ENCODE data around the gene PTGDR2.
"Not testable (repeated sequence)": the region's sequence is repeated elsewhere in the genome, so short reads cannot be mapped to it uniquely, and the experiment has no call there.

The PTGDR2 gene

DNA sequence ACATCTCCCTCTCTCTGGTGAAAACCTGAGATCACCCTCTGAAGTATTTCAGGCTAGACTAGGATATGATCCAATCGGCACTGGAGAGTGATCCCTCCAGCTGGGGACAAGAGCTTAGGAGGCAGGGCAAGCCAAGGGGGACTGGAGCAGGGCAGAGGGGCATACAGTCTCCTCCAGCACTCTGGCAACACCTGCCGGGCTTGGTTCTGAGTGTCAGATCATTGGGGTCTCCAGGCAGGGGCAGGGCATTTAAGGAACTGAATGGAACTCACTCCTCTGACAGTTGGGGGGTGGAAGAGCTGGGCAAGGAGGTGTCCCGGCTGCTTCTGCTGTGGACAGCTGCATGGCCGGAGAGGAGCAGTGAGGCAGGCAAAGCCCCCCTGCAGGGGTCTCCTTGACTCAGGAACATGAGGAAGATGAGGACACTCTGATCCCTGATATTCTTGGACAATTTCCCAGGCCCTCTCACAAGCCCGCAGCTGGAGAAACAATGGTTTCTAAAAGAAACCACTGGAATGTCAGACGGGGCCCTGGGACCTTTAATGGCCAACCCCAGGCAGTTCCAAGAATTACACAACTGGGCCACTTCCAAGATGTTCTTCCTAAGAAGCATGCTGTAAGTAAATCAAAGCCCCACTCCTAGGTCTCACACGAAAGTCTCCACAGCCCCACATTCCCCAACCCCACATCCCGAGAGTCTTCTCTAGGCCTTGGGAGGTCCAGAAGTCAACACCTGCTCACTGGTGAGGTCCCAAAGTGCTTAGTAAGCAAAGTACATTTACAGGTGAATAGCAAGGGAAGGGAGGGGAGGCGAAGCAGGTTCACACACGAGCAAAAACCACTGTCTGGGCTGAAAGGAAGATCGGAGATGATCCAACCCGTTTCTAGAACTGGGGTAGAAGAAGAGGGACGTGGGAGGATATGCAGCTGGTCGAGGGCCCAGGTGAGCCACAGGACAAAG, 15.0 kb downstream of the PTGDR2 start:
- DNase-seq: no peak

DNA sequence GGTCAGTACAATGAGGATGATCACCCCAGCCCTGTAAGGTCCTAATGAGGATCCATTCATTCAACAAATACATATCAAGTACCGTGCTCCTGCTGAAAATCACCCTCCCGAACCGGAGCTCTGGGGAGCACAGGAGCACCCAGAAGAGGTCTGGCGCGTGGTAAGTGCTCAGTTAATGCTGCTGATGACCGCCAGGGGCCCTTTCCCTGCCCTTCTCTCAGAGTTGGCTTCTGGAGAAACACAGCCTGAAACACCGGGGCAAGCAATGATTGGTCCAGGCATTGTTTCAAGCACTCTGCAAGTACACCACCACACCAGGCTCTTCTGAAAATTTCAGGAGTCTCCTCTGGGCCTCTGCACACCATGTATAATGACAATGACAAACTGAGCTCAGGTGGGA, 17.6 kb downstream of the PTGDR2 start:
- DNase-seq: no peak

DNA sequence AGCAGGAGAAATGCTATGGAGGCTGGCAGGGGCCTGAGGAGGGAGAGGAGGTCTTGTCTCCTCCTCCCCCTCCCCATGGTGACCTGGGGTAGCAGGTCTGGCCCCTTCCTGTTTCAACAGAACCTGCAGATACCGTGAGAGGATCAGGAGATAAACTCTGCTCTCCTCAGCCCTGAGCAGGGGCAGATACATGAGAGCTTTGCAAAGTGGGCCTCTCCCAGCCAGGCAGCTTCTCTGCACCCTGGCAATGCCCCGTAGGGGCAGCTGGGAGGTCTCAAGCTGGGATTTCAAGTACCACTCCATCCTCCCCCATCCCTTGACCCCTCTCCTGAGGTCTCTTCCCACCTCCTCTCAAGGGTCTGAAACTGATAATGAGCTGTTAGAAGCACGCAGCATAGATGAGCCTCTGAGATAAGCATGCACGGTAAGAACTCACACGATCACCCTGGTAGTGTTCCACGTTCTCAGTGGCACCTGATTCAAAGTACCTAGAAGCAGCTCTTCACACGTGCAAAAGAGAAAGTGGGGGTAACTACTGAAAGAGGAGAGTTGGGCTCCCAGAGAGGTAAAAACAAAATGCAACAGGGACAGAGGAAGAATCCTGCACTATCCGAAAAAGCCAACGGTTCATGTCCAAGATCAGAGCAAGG, 18.8 kb downstream of the PTGDR2 start:
- DNase-seq: no peak

DNA sequence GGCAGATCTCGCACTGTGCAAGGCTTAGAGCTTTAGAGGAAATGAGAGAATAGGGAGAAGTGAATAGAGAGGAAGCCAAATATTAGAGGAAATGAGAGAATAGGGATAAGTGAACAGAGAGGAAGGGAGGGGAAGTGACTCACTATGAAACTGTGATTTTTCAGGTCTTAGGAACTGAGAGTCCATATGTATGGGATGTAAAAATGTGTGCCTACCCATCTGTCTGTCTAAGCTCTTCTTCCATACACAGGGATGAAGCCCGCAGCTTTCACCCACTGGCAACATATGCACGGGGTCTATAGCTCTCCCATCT, 20.3 kb downstream of the PTGDR2 start:
- DNase-seq: no peak

DNA sequence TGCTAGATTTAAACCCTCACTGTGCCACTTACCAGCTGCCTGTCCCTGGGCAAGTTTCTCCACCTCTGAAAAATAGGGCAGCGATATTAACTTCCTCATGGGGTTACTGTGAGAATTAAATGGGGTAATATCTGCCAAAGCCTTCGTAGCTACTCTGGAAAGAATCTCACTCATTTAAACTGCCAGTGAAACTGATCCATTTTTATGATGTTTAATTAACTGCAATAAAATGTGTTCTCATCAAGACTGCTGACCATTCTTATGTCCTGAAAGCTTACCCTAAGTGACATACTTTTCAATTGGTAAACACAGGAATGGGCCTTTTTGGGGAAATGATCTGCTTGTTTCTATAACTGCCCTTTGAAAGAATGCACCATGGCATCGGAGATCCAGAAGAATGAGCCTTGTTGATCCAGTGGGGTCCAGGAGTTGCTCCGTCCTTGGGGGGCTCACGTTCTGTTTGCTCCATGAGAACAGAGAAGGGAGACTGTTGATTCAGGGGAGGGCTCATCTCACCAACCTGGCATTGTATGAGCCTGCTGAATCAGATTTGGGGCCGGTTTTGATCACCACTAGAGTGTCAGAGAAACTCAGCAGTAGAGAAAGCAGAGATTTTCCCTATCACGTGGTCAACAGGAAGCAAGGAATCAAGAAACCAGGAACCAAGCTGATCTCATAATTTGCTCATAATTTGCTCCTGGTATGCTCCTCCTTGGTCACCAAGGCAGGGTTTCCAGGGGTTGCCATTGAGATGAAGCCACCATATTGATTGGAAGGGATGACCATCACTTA, 20.8 kb downstream of the PTGDR2 start:
- no peak for DNase-seq

DNA sequence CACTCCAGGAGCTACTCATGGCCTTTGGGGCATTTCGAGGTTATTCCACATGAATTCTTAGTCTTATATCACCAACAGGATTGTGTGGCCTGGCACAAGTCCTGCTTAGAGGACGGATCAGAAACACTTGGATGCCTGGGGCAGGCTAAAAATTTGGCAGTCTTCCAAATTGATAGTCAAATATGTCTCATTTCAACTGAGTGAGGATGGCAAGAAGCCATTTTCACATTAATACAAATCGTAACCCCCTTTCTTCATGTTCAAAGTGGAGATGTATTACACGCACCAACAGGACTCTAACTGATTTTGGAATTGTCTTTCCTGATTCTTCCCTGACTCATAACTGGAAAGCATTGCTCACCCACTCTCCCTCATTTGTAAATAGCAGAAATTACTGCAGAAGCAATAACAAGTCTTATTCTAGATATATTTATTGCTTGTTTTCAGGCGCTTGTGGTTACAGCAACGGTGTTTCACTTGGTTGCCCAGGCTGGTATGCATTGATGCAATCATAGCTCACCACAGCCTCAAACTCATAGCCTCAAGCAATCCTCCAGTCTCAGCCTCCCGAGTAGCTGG, 24.2 kb downstream of the PTGDR2 start:
- DNase-seq: peak; percentile 34

DNA sequence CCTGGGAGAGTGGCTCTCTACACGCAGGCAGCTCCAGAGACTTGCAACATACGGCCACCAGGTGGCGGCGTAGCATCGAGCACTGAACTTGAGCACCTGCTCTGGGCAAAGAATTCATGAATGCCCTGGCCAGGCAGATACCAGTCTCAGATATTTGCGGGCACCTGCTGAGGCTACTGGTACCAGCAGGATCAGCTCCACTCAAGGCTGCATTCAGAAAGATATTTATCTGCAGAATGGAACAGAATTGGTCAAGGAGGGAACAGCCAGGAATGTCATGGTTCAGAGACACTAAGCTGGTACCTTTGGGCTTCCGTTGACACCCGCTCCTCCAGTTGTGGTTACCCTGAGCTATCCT, 24.6 kb downstream of the PTGDR2 start:
- DNase-seq: peak; percentile 75

DNA sequence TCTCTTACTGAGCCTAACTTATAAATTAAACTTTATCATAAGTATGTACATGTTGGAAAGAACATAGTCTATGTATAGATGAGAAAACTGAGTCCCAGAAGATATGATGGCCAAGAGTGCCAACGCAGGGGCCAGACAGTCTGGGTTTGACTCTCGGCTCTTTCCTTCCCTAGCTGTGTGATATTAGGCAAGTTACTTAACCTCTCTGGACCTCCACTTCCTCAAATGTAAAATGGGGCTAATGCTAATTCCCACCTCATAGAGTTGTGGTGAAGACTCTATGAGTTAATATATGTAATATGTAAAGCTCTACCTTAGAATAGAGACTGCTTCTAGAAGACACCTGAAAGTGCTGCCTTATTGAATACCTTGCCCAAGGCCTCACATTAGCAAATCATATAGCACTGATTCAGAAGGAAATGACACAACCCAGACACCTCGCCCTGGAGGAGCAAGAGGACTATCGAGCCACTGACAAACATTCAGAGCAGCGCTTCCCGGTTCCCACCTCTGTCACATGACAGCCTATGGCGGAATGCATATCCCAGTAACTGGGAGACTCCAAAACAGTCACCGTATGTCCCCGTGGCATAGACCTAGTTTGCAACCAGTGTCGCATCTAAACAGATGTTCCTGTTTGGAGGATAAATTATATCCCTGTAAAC, 25.1 kb downstream of the PTGDR2 start:
- DNase-seq: no peak

DNA sequence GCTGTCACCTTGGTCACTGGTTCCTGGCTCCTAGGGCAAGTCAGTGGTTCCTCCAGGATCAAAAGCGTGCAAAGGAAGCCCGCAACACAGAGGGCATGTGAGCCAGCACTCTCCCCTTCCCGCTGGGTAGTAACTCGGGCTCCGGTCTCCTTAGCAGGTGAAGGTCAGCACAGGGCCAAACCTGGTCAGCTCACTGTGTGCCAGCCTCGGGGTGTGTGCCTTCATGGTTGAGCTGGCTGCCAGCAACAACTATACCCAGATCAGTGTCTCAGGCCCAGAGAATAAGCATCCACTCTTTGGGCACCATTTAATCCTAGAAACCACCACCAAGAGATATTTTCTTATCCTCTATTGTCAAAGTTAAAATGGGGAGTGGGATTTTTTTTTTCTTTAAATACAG, 30.0 kb downstream of the PTGDR2 start:
- no peak for DNase-seq

DNA sequence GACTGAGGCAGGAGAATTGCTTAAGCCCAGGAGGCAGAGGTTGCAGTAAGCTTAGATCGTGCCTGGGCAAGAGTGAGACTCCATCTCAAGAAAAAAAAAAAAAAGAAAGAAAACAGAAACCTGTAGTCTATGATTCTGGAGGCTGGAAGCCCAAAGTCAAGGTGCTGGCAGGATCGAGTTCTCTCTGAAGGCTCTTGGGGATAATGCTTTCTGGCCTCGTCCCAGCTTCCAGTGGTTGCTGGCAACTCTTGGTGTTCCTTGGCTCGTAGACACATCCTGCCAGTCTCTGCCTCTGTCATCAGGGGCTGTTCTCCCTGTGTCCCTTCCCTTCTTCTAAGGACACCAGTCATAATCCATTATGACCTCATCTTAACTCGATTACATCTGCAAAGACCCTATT, 30.6 kb downstream of the PTGDR2 start:
- no peak for DNase-seq

DNA sequence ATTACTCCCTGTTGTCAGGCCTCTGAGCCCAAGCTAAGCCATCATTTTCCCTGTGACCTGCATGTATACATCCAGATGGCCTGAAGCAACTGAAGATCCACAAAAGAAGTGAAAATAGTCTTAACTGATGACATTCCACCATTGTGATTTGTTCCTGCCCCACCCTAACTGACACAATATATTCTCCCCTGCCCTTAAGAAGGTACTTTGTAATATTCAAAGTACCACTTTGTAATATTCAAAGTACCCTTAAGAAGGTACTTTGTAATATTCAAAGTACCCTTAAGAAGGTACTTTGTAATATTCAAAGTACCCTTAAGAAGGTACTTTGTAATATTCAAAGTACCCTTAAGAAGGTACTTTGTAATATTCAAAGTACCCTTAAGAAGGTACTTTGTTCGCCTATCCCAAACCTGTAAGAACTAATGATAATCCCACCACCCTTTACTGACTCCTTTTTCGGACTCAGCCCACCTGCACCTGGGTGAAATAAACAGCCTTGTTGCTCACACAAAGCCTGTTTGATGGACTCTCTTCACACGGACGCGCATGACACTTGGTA, 31.9 kb downstream of the PTGDR2 start:
- not testable (repeated sequence) for DNase-seq

DNA sequence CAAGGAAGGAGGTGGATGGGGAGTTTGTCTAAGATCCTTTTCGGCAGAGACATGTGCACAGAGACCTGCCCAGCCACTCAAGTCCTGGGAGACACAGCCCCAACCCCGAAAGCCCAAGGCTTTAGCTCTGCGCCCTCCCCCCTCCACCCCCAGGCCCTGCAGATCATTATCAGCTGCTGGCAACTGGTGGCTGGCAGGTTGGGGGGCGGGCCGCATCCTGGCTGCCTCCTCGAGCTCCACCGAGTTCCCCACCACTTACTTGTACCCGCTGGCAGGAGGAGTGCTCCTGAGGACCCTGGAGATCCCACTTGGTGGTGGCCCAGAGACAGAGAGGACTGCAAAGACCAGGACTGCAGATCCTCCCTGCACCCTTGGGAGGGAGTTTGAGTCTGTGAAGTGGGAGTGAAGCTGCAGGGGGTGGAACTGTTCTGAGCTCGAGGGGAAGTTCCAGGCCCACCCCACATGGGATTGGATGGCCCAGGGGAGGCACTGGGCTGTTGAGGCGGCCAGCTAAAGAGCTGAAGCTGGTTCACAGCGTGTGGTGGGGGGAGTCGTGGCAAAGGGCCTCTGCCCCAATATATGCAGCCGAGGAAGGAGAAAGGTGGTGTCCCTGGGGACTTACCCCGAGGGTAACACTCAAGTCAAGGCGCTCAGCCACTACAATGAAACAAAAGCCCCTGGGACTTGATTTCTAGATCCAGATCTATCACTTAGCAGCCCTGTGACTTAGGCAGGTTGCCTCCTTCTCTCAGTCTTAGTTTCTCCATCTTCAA, 33.7 kb downstream of the PTGDR2 start:
- no peak for DNase-seq

DNA sequence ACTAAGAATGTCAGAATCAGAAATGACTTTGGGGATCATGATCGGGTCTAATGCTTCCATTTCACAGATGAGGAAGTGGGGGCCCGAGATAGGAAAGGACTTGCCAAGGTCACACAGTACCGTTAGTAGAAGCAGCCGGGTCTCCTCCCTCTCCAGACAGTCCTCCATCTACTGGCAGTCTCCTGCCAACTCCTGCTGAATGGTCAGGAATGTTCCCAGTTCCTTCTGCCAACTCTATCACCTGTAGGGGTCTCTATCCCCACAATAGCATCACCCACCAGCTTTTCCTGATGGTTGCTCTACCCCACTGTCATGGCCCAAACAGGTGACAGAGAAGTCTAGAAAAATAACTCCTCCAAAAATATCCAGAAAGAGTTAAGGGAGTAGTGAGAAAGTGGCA, 37.7 kb downstream of the PTGDR2 start:
- DNase-seq: no peak

DNA sequence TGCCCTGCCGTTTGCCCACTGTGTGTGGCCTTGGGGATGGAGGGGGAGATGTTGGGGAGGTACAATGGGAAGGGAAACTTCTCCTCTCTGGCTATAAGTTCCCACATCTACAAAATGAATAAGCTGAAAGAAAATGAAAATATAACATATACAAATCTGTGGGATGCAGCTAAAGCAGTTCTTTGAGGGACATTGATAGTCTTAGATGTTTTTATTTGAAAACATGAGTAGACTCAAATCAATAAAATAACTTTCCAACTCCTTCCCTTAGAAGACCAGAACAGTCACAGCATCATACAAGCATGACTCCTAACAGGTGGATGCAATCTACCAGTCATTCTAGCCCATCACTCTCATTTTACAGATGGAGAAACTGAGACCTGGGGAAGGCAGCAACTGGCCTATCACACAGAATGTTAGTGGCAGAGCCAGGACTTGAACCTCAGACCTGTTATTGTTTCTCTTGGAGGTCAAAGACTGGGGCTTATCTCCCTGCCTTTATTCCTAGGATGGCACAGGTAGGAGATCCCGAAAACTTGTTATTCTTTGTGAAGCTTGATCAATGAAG, 39.1 kb downstream of the PTGDR2 start:
- DNase-seq: no peak

DNA sequence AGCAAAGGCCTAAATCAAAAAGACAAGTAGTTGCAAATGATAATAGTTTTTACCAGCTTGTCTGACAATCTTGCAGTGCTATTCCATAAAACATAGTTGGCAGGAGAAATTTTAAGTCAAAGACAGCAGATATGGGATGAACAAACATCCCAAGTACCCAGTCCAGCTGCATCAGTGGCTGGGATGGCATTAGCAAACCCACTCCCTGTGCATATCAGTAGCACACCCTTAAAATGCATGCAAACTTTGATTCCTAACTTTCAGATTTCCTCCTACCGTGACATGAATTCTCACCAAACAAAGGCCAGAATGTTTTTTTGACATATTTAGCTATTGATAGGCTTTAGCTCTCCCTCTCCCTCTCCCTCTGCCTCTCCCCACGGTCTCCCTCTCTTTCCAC, 41.6 kb downstream of the PTGDR2 start:
- no peak for DNase-seq

DNA sequence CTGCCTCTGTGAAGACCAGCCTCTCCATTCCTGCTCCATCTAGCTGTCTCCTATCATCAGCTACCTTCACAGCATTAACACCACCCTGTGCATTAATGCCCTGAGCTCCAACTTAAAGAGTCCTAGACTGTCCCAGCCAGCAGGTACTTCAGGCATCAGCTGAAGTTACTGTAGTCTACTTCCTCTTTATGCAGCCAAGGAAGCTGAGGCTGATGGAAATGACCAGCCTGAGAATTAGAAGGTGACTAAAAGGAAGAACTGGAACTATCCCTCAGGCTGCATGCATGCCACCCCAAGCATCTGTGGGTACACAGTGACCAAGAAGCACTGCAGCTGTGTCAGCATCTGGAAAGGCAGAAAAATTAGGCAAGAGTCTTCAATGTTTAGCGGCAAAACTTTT, 42.4 kb downstream of the PTGDR2 start:
- DNase-seq: no peak

DNA sequence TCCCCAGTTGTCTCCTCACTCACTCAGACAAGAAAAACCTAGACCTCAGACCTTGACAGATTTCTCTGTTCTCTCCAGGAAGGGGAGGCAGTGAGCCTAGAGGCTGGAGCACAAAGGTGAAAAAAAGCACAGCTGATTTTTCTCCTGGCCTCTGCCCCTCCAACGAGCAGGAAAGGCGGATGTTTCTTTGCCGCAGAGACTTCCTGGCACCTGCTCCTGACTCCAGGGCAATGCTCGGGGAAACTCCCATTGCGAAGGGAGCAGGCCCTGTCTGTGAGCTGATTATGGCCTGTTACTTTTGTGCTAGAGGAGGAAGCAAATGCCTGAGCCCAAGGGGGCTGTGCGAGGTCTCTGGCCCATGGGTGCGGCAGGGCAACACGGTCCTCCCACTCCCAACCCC, 45.2 kb downstream of the PTGDR2 start:
- DNase-seq: no peak

DNA sequence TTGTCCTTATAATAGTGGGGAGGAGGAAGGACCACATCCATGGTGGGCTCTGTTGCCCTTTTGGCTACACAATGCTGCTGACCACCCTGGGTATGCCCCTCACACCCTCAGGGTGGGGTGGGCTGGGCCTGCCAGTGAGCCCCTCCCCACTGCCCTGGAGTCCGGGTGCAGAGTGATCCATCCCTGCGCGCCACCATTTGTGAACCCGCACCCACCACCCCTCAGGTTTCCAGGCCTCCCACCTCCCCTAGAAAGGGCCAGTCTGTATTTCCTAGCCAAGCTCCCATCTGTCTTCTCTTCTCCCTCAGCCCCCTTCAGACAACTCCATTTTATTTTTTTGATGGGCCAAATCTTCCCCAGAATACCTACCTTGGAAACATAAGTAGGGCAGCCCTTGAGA, 45.6 kb downstream of the PTGDR2 start:
- DNase-seq: no peak

DNA sequence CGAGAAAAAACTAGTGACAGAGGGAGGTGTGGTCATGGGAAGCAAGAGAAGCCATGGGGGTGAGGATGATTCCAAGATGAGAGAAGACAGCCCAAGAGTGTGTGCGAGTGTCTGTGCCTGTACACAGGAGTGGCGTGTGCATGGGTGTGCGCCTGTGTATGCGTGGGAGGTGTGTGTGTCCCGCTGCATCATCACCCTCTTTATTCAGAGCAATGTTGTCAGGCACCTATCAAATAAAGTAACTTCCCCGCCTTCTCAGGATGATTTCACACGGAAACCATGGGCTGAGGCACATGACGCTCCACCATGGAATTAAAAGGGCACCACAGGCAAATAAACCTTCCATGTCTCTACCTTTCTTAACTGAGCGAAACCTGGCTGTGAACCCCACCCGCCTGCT, 46.1 kb downstream of the PTGDR2 start:
- no peak for DNase-seq

DNA sequence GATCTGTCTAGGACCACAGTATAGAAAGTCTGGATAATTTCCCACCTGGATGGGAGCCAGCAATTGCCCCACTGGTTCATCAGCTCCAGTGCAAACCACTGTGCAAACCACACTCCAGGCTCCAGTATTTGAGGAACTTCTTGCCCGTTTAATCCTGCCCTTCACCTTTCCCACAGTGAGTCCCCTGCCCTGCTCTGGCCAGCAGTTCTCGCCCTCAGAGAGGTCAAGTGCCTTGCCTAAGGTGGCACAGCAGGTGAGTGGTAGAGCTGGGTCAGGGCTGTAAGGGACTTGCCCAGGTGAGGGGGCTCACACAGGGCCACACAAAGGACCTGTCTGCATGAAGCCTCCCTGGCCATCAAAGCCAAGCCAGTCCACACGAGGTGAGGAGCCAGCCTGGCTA, 46.5 kb downstream of the PTGDR2 start:
- DNase-seq: no peak

DNA sequence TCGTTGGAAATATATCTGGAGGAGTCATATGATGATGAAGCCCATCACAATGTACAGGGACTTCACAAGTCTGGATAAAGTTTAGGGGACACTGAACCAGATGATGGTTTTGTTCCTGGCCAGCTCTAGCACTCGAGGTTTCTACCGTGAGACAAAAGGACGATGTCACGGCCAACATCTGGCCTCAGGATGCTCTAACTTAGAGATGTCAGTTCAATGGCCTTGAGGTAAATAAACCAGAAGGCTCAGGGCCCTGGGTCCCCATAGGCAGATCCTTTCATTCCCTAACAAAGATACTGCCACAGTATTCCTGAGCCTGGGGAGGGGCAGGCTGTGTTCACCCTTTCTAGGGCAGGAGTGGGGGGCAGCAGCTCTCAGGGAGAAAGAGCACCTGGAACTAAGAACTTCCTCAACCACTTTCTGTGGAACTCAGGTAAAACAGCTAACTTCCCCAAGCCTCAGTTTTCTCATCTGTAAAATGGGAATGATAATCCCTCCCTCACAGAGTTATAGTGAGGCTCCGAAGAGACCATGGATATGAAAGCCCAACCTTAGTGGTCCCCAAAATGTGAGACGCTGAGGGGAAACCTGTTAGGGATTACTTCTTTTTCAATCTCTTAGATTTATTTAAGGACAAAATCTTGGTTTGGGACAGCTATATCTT, 52.3 kb downstream of the PTGDR2 start:
- DNase-seq: no peak
